HepG2 (cell line): Measurements from ENCODE around the gene MFSD2A. TPM values are rescaled to one million over a fixed set of nuclear protein-coding genes. Genes with fewer than 3 reads are reported as not detected.

Source experiments
- ARHGAP35 ChIP-seq: sonication (generic); formaldehyde crosslinking; IDR thresholded peaks from 2 replicates; pipeline ENCODE4 v1.9.0; 2022; ENCODE audit warnings: mild to moderate bottlenecking, inconsistent platforms, moderate library complexity, missing genetic modification reagents, borderline replicate concordance
- CBX2 ChIP-seq, 2 experiments: fragments of 200-600 bp in 1 of 2; sonication (generic); formaldehyde crosslinking in 1 of 2; IDR thresholded peaks; 2 replicates each; pipeline versions ENCODE4 v1.7.0 to v1.8.1; 2018 to 2022; ENCODE audit warnings: low read depth in 2 of 2, low read length in 1 of 2, mild to moderate bottlenecking in 1 of 2, missing genetic modification reagents in 1 of 2
- IKZF4 ChIP-seq: sonication (generic); formaldehyde crosslinking; IDR thresholded peaks from 2 replicates; pipeline ENCODE4 v1.5.1; 2020; ENCODE audit warnings: borderline replicate concordance, mild to moderate bottlenecking, low read depth, missing genetic modification reagents; ENCODE audit errors: not compliant biosample characterization
- NR1H2 ChIP-seq: sonication (generic); formaldehyde crosslinking; IDR thresholded peaks from 2 replicates; pipeline ENCODE4 v1.8.1; 2022; ENCODE audit warnings: low read depth, missing genetic modification reagents, borderline replicate concordance
- TAF1 ChIP-seq: sonication (generic); formaldehyde crosslinking; IDR thresholded peaks from 2 replicates; pipeline ENCODE4 v1.4.0; 2020; ENCODE audit warnings: missing genetic modification reagents
- TEAD3 ChIP-seq: optimal IDR thresholded peaks from 2 replicates; pipeline ENCODE3; 2016; ENCODE audit warnings: borderline replicate concordance
- ZNF407 ChIP-seq: sonication (generic); formaldehyde crosslinking; IDR thresholded peaks from one replicate; pipeline ENCODE4 v1.5.1; 2020; ENCODE audit warnings: mild to moderate bottlenecking, missing genetic modification reagents; ENCODE audit errors: not compliant biosample characterization
- ZNF652 ChIP-seq: IDR thresholded peaks from 2 replicates; pipeline ENCODE4 v1.6.1; 2016; ENCODE audit warnings: low read depth, borderline replicate concordance
- ZNF773 ChIP-seq: sonication (generic); formaldehyde crosslinking; IDR thresholded peaks from 2 replicates; pipeline ENCODE4 v1.4.0; 2020; ENCODE audit warnings: missing genetic modification reagents, borderline replicate concordance
- ZSCAN29 ChIP-seq: sonication (generic); formaldehyde crosslinking; conservative IDR thresholded peaks from 2 replicates; pipeline ENCODE4 v1.4.0; 2020; ENCODE audit warnings: mild to moderate bottlenecking, missing genetic modification reagents
- polyA plus RNA-seq, 8 experiments: library from polyadenylated mRNA; depleted of rRNA in 3 of 8; stranded (reverse) in 7 of 8; unstranded in 1 of 8; fragments of >200 nt; fragmentation: Illumina TruSeq in 4 of 8; extraction: Trizol in 4 of 8; gene quantifications; 2 replicates each; pipeline versions ENCODE4 v1.2.1 to v1.2.3, GENCODE V29; 2011 to 2016; ENCODE audit warnings: low read depth in 4 of 8, missing spikeins in 1 of 8, mixed read lengths in 1 of 8; ENCODE audit not compliant: insufficient read depth in 1 of 8
- total RNA-seq, 5 experiments: library from RNA; depleted of rRNA; stranded (reverse); fragments of >200 nt; fragmentation: Illumina TruSeq; extraction: Trizol; gene quantifications; 2 replicates each; pipeline ENCODE4 v1.2.3, GENCODE V29; 2016; ENCODE audit warnings: low read depth in 1 of 5
- TF ChIP-seq, protein P1 (sequence below): sonication (generic); formaldehyde crosslinking; IDR thresholded peaks from 2 replicates; pipeline ENCODE4 v1.5.0; 2020; ENCODE audit warnings: mild to moderate bottlenecking, missing genetic modification reagents, borderline replicate concordance

MFSD2A gene
- total and polyA plus RNA-seq, 2 of the 13 experiments (the other 11 are each of a cell fraction or from before 2014, with no cell fraction given), result 0.08 TPM; not detected in 1

DNA sequence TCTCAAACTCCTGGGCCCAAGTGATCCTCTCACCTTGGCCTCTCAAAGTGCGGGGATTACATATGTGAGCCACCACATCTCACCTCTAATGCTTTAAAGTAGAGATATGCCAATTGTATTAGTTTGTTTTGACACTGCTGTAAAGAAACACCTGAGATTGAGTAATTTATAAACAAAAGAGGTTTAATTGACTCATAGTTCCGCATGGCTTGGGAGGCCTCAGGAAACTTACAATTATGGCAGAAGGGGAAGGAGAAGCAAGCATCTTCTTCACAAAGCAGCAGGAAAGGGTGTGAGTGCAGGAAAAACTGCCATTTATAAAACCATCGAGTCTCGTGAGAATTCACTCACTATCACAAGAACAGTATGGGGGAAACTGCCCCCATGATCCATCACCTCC is 49.8 kb upstream of the MFSD2A start (continued):
- TF ChIP-seq ZNF407, result no peak
- no peak for TF ChIP-seq CBX2 (IDR thresholded peaks at IDR 0.05; ENCODE audit: low read depth, low read length)
- TF ChIP-seq CBX2 (CRISPR knock-in tag; IDR thresholded peaks at IDR 0.05; ENCODE audit: low read depth), result no peak
- no peak for TF ChIP-seq ZSCAN29 (CRISPR knock-in tag)
- no peak for TF ChIP-seq NR1H2 (CRISPR knock-in tag)
- no peak for TF ChIP-seq ZNF652 (CRISPR knock-in tag)
- no peak for TF ChIP-seq IKZF4 (CRISPR knock-in tag)
- no peak for TF ChIP-seq ZNF773
- no peak for TF ChIP-seq ARHGAP35 (CRISPR knock-in tag)
- no peak for TF ChIP-seq TAF1
- TF ChIP-seq, protein P1, sequence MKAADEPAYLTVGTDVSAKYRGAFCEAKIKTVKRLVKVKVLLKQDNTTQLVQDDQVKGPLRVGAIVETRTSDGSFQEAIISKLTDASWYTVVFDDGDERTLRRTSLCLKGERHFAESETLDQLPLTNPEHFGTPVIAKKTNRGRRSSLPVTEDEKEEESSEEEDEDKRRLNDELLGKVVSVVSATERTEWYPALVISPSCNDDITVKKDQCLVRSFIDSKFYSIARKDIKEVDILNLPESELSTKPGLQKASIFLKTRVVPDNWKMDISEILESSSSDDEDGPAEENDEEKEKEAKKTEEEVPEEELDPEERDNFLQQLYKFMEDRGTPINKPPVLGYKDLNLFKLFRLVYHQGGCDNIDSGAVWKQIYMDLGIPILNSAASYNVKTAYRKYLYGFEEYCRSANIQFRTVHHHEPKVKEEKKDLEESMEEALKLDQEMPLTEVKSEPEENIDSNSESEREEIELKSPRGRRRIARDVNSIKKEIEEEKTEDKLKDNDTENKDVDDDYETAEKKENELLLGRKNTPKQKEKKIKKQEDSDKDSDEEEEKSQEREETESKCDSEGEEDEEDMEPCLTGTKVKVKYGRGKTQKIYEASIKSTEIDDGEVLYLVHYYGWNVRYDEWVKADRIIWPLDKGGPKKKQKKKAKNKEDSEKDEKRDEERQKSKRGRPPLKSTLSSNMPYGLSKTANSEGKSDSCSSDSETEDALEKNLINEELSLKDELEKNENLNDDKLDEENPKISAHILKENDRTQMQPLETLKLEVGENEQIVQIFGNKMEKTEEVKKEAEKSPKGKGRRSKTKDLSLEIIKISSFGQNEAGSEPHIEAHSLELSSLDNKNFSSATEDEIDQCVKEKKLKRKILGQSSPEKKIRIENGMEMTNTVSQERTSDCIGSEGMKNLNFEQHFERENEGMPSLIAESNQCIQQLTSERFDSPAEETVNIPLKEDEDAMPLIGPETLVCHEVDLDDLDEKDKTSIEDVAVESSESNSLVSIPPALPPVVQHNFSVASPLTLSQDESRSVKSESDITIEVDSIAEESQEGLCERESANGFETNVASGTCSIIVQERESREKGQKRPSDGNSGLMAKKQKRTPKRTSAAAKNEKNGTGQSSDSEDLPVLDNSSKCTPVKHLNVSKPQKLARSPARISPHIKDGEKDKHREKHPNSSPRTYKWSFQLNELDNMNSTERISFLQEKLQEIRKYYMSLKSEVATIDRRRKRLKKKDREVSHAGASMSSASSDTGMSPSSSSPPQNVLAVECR (CRISPR knock-in tag), result no peak
- TF ChIP-seq TEAD3 (CRISPR knock-in tag), result no peak
